HCT116 (cell line): Measurements from ENCODE around the gene TRIM41. TPM values are rescaled to one million over a fixed set of nuclear protein-coding genes. Genes with fewer than 3 reads are reported as not detected.
A peak's percentile ranks its signal among the peaks of the same experiment; 100 is the strongest.

Experiments
- ATAC-seq: fragments of 200-7000 bp; cut with Tn5 transposase; 2 replicates; pipeline ENCODE4 v1.9.1; 2020; ENCODE audit warnings: mild to moderate bottlenecking, moderate library complexity
- BruUV-seq: library from RNA; stranded (reverse); fragments of 400-500 nt; replicated peaks from 2 replicates; lab custom pipeline; 2021; lab: Mats Ljungman, UMichigan
- CTCF ChIA-PET: fragments of 300-600 bp; sonication (Branson Sonifier 250); formaldehyde crosslinking; loops from one replicate; lab custom pipeline; 2021; ENCODE audit warnings: antibody characterized with exemption; lab: Charles Lee
- POLR2A ChIA-PET: fragments of 300-600, 350-600 bp; sonication (Branson Sonifier 250); formaldehyde crosslinking; loops from one replicate; lab custom pipeline; 2021; ENCODE audit warnings: antibody characterized with exemption; lab: Charles Lee
- RAD21 ChIA-PET, 2 experiments: fragments of 300-600 bp; sonication (Branson Sonifier 250); formaldehyde crosslinking; loops; one replicate each; lab custom pipeline; 2023; ENCODE audit warnings: low total read pairs in 2 of 2; ENCODE audit not compliant: uncharacterized antibody in 2 of 2, unreplicated experiment in 2 of 2, low non-redundant PET in 1 of 2; lab: Charles Lee
- DNase-seq: peaks from one replicate; pipeline ENCODE4 v3.0.0-alpha.2; 2010; ENCODE audit warnings: low read depth, low spot score
- H2AFZ ChIP-seq: fragments of 200-600 bp; shearing (Covaris generic), sonication (generic); 2 replicates; pipeline ENCODE4 v1.6.1; 2017; ENCODE audit warnings: low read depth, mixed run types, mixed read lengths, antibody characterized with exemption, low read length; ENCODE audit not compliant: poor library complexity, severe bottlenecking
- H3K27ac ChIP-seq: 2 replicates; pipeline ENCODE4 v1.5.1; 2012; ENCODE audit warnings: low read depth, low read length
- H3K27me3 ChIP-seq: fragments of 200-600 bp; sonication (generic); 2 replicates; pipeline ENCODE4 v1.6.1; 2016; ENCODE audit warnings: mixed run types, low read length, mixed read lengths; ENCODE audit not compliant: insufficient read depth
- H3K36me3 ChIP-seq, 2 experiments: fragments of 200-500 bp in 1 of 2; fragments of 200-600 bp in 1 of 2; sonication (Bioruptor generic) in 1 of 2; sonication (generic) in 1 of 2; 2 replicates each; pipeline versions ENCODE4 v1.5.1 to v1.6.1; 2014 to 2016; ENCODE audit warnings: low read length in 2 of 2, inconsistent platforms in 1 of 2, mixed read lengths in 1 of 2, mixed run types in 1 of 2; ENCODE audit not compliant: insufficient read depth in 2 of 2, control insufficient read depth in 1 of 2
- H3K4me1 ChIP-seq, 2 experiments: fragments of 200-600 bp in 1 of 2; sonication (generic) in 1 of 2; 2 replicates each; pipeline versions ENCODE4 v1.5.1 to v1.6.1; 2012 to 2017; ENCODE audit warnings: low read length in 2 of 2, inconsistent platforms in 1 of 2, mild to moderate bottlenecking in 1 of 2, mixed read lengths in 1 of 2, mixed run types in 1 of 2, moderate library complexity in 1 of 2; ENCODE audit not compliant: insufficient read depth in 2 of 2, control insufficient read depth in 1 of 2
- H3K4me2 ChIP-seq: fragments of 200-600 bp; sonication (generic); 2 replicates; pipeline ENCODE4 v1.6.1; 2017; ENCODE audit warnings: mixed run types, low read length, mixed read lengths
- H3K4me3 ChIP-seq, 2 experiments: fragments of 200-600 bp in 1 of 2; sonication (generic) in 1 of 2; replicated peaks in 1 of 2; 2 replicates each; pipeline ENCODE4 v1.5.1; 2011 to 2016; ENCODE audit warnings: low read length in 2 of 2, control low read depth in 1 of 2, low read depth in 1 of 2, mild to moderate bottlenecking in 1 of 2, mixed read lengths in 1 of 2, mixed run types in 1 of 2
- H3K79me2 ChIP-seq: fragments of 200-600 bp; sonication (generic); 2 replicates; pipeline ENCODE4 v1.6.1; 2017; ENCODE audit warnings: mild to moderate bottlenecking, mixed run types, low read length, moderate library complexity, mixed read lengths; ENCODE audit not compliant: insufficient read depth
- H3K9ac ChIP-seq: fragments of 200-600 bp; sonication (generic); 2 replicates; pipeline ENCODE4 v1.6.1; 2016; ENCODE audit warnings: low read length, mixed read lengths
- H3K9me2 ChIP-seq: fragments of 200-600 bp; sonication (generic), shearing (Covaris generic); 2 replicates; pipeline ENCODE4 v1.6.1; 2017; ENCODE audit warnings: mixed run types, mild to moderate bottlenecking, moderate library complexity; ENCODE audit not compliant: insufficient read depth
- H3K9me3 ChIP-seq, 2 experiments: fragments of 200-500 bp in 1 of 2; fragments of 200-600 bp in 1 of 2; sonication (Bioruptor generic) in 1 of 2; sonication (generic) in 1 of 2; 2 replicates each; pipeline ENCODE4 v1.6.1; 2014 to 2017; ENCODE audit warnings: low read length in 2 of 2, mixed read lengths in 2 of 2, inconsistent platforms in 1 of 2, low read depth in 1 of 2, mild to moderate bottlenecking in 1 of 2, mixed run types in 1 of 2, moderate library complexity in 1 of 2; ENCODE audit not compliant: control insufficient read depth in 1 of 2, insufficient read depth in 1 of 2
- H4K20me1 ChIP-seq: fragments of 200-600 bp; sonication (generic), shearing (Covaris generic); 2 replicates; pipeline ENCODE4 v1.6.1; 2017; ENCODE audit warnings: mixed run types, mild to moderate bottlenecking, moderate library complexity; ENCODE audit not compliant: insufficient read depth
- CBX3 ChIP-seq: IDR thresholded peaks from 2 replicates; pipeline ENCODE4 v1.6.1; 2012; ENCODE audit warnings: low read depth
- CEBPB ChIP-seq: IDR thresholded peaks from 2 replicates; pipeline ENCODE4 v1.6.1; 2012; ENCODE audit warnings: low read depth
- EGR1 ChIP-seq: IDR thresholded peaks from 2 replicates; pipeline ENCODE4 v1.6.1; 2012; ENCODE audit warnings: low read depth
- ELF1 ChIP-seq: IDR thresholded peaks from 2 replicates; pipeline ENCODE4 v1.6.1; 2012; ENCODE audit warnings: low read depth, borderline replicate concordance
- EZH2 ChIP-seq: fragments of 200-600 bp; sonication (generic); IDR thresholded peaks from 2 replicates; pipeline ENCODE4 v1.6.1; 2017; ENCODE audit warnings: antibody characterized with exemption, mixed run types
- EZH2phosphoT487 ChIP-seq: fragments of 200-600 bp; IDR thresholded peaks from 2 replicates; pipeline ENCODE4 v1.6.1; 2018; ENCODE audit warnings: antibody characterized with exemption, borderline replicate concordance
- JUND ChIP-seq: IDR thresholded peaks from 2 replicates; pipeline ENCODE4 v1.6.1; 2012
- POLR2A ChIP-seq: IDR thresholded peaks from 2 replicates; pipeline ENCODE4 v1.7.0; 2011; ENCODE audit warnings: borderline replicate concordance; ENCODE audit not compliant: insufficient read depth, insufficient read length; ENCODE audit errors: extremely low read depth
- POLR2AphosphoS5 ChIP-seq: IDR thresholded peaks from 2 replicates; pipeline ENCODE4 v1.6.1; 2011; ENCODE audit warnings: mild to moderate bottlenecking, low read depth, low read length, moderate library complexity
- REST ChIP-seq: IDR thresholded peaks from 2 replicates; pipeline ENCODE4 v1.6.1; 2012; ENCODE audit warnings: low read depth
- TCF7L2 ChIP-seq: IDR thresholded peaks from 2 replicates; pipeline ENCODE4 v1.7.0; 2011; ENCODE audit warnings: borderline replicate concordance, inconsistent platforms; ENCODE audit not compliant: insufficient read depth, insufficient read length; ENCODE audit errors: extremely low read depth
- YY1 ChIP-seq: IDR thresholded peaks from 2 replicates; pipeline ENCODE4 v1.6.1; 2011; ENCODE audit warnings: low read length, low read depth, moderate library complexity, mild to moderate bottlenecking; ENCODE audit not compliant: insufficient replicate concordance; ENCODE audit errors: extremely low read depth
- ZBTB33 ChIP-seq: IDR thresholded peaks from 2 replicates; pipeline ENCODE4 v1.6.1; 2011; ENCODE audit warnings: mild to moderate bottlenecking, low read length, moderate library complexity; ENCODE audit not compliant: insufficient replicate concordance; ENCODE audit errors: extremely low read depth
- ZNF274 ChIP-seq: fragments of 200-500 bp; sonication (Bioruptor generic); IDR thresholded peaks from 2 replicates; pipeline ENCODE4 v1.6.1; 2014; ENCODE audit warnings: mild to moderate bottlenecking, low read depth, low read length, inconsistent platforms
- intact Hi-C: fragments of 100-400 bp; cut with micrococcal nuclease; formaldehyde crosslinking; loops from 2 replicates; pipeline ENCODE4 v1.10.0; 2022
- total RNA-seq: library from RNA; stranded (reverse); gene quantifications from one replicate; pipeline ENCODE4 v1.2.1, GENCODE V29; 2021; ENCODE audit not compliant: unreplicated experiment

The TRIM41 gene
- total RNA-seq, 1 experiment from 2014 or later, result 51.8 TPM

GRCh38 chr5:181191526-181192336 lies 31.4 kb upstream of the TRIM41 start:
- no peak overlapping the region for H2AFZ ChIP-seq
- H3K9me3 ChIP-seq, result no peaks in the 10 kb centered on the region
- BruUV-seq, result no TSS peak
- ChIA-PET POLR2A (interaction anchor here (0.6 to 2.4 kb wide), 8 partner anchors 11 to 52 kb away, joined by 3 to 41 read pairs (median 4); partner anchors contain the start of genes RACK1, TRIM41 and TRIM7), RAD21 (interaction anchor here (0.6 to 0.7 kb wide), 2 partner anchors 15 to 16 kb away, joined by 3 to 7 read pairs; no protein-coding TSS in a partner anchor), CTCF (interaction anchor here (0.6 to 1.1 kb wide), 4 partner anchors 13 to 53 kb away, joined by 3 to 6 read pairs (median 4); no protein-coding TSS in a partner anchor)
- TF ChIP-seq POLR2AphosphoS5, result peak; percentile 89
- TF ChIP-seq ZBTB33, result peak; percentile 25
- no peak for TF ChIP-seq CBX3
- no peak for TF ChIP-seq EZH2phosphoT487
- TF ChIP-seq REST, result no peak
- no peak for TF ChIP-seq POLR2A
- TF ChIP-seq CEBPB, result no peak
- TF ChIP-seq JUND, result no peak
- TF ChIP-seq ELF1, result no peak
- no peak for TF ChIP-seq EGR1
- TF ChIP-seq TCF7L2, result peak; percentile 12
- TF ChIP-seq YY1, result peak; percentile 95
- TF ChIP-seq ZNF274, result no peak
- no peak for TF ChIP-seq EZH2
- H3K4me2 ChIP-seq, result peak overlapping the region; percentile 96
- 0 out of 2 replicates have a peak, but pooled peaks cover 6% of the 10 kb centered on the region for H3K79me2 ChIP-seq
- peak overlapping the region; percentile 74 to 92 for H3K4me3 ChIP-seq
- peaks cover 18 to 49% of the 10 kb centered on the region in 2 experiments for H3K4me1 ChIP-seq
- H3K9ac ChIP-seq, result peak overlapping the region; percentile 92
- intact Hi-C loops, result loop anchor here (1.0 kb wide), 1 partner anchor 14 kb away; the partner anchor contains the start of gene TRIM7
- no peaks in the 10 kb centered on the region for H4K20me1 ChIP-seq
- H3K27me3 ChIP-seq, result no peaks in the 10 kb centered on the region
- DNase-seq (peak; percentile 89), ATAC-seq (peak; percentile 68)
- peak overlapping the region; percentile 76 for H3K27ac ChIP-seq
- no peaks in the 10 kb centered on the region for H3K36me3 ChIP-seq
- no peaks in the 10 kb centered on the region for H3K9me2 ChIP-seq
